Esophagus (tissue), 2 donors: ENCODE measurements around the gene GFOD1. TPM values are rescaled to one million over a fixed set of nuclear protein-coding genes. Genes with fewer than 3 reads are reported as not detected.

Experiments used
- H3K27ac ChIP-seq, 2 donors: one replicate each; pipeline ENCODE4 v1.5.1; 2013; ENCODE audit warnings: low read depth in 2 of 2, mild to moderate bottlenecking in 2 of 2, inconsistent platforms in 1 of 2, low read length in 1 of 2, moderate library complexity in 1 of 2
- H3K27me3 ChIP-seq, 2 donors: one replicate each; pipeline ENCODE4 v1.6.1; 2013; ENCODE audit warnings: low read length in 2 of 2, control low read depth in 1 of 2, mild to moderate bottlenecking in 1 of 2; ENCODE audit not compliant: insufficient read depth in 2 of 2, control insufficient read depth in 1 of 2
- H3K36me3 ChIP-seq, 2 donors: one replicate each; pipeline ENCODE4 v1.6.1; 2013; ENCODE audit warnings: low read length in 1 of 2; ENCODE audit not compliant: control insufficient read depth in 2 of 2, insufficient read depth in 2 of 2
- H3K4me1 ChIP-seq, 2 donors: one replicate each; pipeline ENCODE4 v1.6.1; 2013; ENCODE audit warnings: low read length in 1 of 2; ENCODE audit not compliant: control insufficient read depth in 2 of 2, insufficient read depth in 2 of 2
- H3K4me3 ChIP-seq, 2 donors: one replicate each; pipeline ENCODE4 v1.5.1; 2013; ENCODE audit warnings: low read length in 2 of 2, mild to moderate bottlenecking in 2 of 2, low read depth in 1 of 2, moderate library complexity in 1 of 2
- H3K9me3 ChIP-seq, 2 donors: one replicate each; pipeline ENCODE4 v1.6.1; 2013; ENCODE audit warnings: mild to moderate bottlenecking in 2 of 2, low read depth in 1 of 2, low read length in 1 of 2, moderate library complexity in 1 of 2; ENCODE audit not compliant: control insufficient read depth in 2 of 2, insufficient read depth in 1 of 2
- WGBS, 2 donors: extraction: QIAGEN DNeasy Blood & Tissue Kit; methylation state at CpG; one replicate each; pipeline ENCODE4 v1.1.7; 2013; 5-methylcytosine and 5-hydroxymethylcytosine counted together
- polyA plus RNA-seq, 2 donors: library from polyadenylated mRNA; stranded (reverse); fragments of 200-250 nt; gene quantifications; one replicate each; pipeline ENCODE4 v1.2.3, GENCODE V29; 2013
- donor health status: healthy with polysubstance abuse.
- donor health status: Bipolar disorder and iron deficiency.

GFOD1 gene
- polyA plus RNA-seq, 2 donors = 4.2 to 6.8 TPM

DNA sequence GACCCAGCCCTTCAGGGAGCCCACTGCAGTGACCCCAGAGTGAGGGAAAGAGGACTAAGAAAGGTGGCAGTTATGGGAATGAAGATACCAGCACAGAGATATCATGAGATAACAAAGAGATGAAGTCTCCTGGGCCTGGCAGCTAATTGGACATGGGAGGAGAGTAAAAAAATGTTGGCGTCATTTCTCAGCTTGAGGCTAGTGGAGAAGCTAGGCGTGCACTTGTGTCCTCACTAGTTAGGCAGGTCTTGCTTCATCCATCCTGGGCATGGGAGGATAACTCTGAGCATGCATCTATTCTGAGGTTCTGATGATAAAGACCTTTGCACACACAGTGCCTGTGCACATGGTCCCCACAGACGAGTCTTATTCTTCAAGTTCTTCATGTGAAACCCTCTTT is 4.1 kb upstream of the GFOD1 start:
- Histone ChIP-seq H3K4me3 (no peak overlapping the region), H3K27ac (peak overlapping the region in 1 of 2 donors; percentile 58), H3K27me3 (no peaks in the 10 kb centered on the region), H3K9me3 (no peaks in the 10 kb centered on the region), H3K36me3 (no peaks in the 10 kb centered on the region), H3K4me1 (peaks cover 6% of the 10 kb centered on the region in 2 donors)
- WGBS, 2 donors = 62 to 72% methylated on average over 3 of the region's 3 CpGs

DNA sequence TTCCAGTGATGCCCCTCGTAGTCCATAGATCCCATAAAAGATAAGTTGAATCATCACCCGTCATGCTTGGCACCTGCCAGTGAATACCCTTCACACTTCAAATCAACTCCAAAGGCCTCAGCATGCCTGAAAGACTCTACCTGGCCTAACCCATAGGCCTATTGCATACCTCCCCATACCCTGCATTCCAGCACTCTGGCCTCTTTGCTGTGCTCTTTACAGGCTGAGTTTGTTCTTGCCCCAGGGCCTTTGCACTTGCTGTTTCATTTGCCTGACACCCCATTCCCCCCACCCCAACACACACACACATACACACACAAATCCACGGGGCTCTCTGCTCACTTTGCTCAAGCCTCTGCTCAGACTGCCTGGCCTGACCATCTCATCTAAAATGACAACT is 3.0 kb upstream of the GFOD1 start:
- Histone ChIP-seq H3K27me3 (no peaks in the 10 kb centered on the region), H3K4me1 (peaks cover 9% of the 10 kb centered on the region in 2 donors), H3K27ac (no peak overlapping the region), H3K4me3 (no peak overlapping the region), H3K9me3 (no peaks in the 10 kb centered on the region), H3K36me3 (no peaks in the 10 kb centered on the region)
- WGBS, 2 donors = 86 to 93% methylated on average over 3 of the region's 3 CpGs

DNA sequence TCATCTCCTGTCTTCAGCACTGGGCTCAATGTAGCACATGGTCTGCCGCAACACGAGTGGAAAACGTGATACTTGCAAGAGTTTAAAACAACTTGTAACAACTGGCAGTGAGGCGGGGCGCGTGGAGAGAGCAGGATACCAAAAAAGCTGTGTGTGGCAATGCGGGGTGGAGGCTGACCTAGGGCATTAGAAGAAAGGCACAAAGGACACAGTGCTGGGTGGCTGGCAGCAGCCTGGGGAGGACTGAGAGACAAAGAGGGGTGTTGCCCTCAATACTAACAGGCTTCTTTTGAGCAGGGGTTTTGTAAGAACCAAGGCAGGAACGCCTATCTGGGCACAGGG is 1.5 kb upstream of the GFOD1 start:
- H3K4me1 ChIP-seq = peaks cover 9 to 10% of the 10 kb centered on the region in 2 donors
- H3K36me3 ChIP-seq = no peaks in the 10 kb centered on the region
- peak overlapping the region in 1 of 2 donors; percentile 98 for H3K27ac ChIP-seq
- no peaks in the 10 kb centered on the region for H3K27me3 ChIP-seq
- H3K4me3 ChIP-seq = no peak overlapping the region
- WGBS, 2 donors = 60 to 74% methylated on average over 8 of the region's 8 CpGs
- H3K9me3 ChIP-seq = no peaks in the 10 kb centered on the region

DNA sequence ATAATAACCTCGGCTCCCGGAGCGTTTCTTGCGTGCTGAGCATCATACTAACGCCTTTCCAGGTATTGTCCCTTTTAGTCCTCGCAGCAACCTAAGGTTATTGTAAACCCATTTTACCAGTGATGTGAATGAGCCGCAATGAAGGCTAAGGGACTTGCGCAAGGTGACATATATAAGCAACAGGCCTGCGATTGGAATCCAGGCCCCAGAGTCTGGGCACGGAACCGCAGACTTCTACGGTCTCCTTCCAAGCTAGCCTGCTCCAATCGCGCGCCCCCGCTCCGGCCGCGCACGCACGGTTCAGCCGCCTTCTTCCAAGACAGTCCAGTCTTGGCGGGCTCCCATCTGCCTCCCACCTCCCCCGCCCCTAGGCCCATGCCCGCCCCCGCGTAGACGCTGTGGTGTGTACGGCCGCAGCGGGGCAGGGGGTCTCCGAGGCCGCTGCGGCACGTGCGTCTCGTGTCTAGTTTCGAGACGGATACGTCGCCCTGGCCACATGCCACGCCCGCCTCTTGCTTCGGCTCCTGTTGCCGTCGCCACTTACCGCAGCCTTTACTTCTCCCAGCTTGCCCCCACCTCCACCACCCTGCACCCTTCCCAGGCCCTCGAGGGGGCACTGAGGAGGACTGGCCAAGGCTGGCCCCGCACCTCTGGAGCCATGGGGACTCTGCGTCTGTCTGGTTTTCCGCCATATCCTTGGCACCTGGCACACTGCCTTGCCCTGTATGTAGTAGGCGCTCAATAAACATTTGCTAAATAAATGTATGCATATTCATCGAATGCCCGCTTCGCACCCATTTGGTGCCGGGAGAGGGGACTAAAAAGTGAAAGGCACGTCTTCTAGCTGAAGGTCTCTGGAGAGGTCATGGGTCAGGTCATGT is 855 bp upstream of the GFOD1 start:
- H3K4me3 ChIP-seq = peak overlapping the region; percentile 34 to 80
- H3K9me3 ChIP-seq = no peaks in the 10 kb centered on the region
- no peaks in the 10 kb centered on the region for H3K36me3 ChIP-seq
- peak overlapping the region; percentile 79 to 98 for H3K27ac ChIP-seq
- no peaks in the 10 kb centered on the region for H3K27me3 ChIP-seq
- peaks cover 9 to 10% of the 10 kb centered on the region in 2 donors for H3K4me1 ChIP-seq
- 14 to 15% methylated on average over 57 of the region's 57 CpGs for WGBS, 2 donors

DNA sequence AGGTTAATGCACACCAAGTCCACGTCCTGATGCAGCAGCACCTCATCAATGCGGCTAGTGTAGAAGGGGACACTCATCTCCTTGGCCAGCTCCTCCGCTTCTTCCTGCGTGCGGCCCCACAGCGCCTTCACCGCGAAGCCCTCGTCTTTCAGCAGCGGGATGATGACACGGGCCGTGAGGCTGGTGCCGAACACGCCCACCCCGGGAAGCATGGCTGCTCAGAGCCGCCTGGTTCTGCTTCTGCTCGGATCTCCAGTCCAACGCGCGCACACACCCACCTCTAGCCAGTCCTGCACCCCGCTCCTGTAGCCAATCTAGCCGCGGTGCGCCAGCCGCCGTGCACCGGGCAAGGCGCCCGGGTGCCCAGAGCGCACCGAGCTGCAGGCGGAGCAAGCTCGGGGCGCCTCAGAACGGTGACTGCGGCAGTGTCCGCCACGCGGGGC is 700 bp downstream of the GFOD1 start:
- Histone ChIP-seq H3K9me3 (no peaks in the 10 kb centered on the region), H3K4me3 (peak overlapping the region; percentile 77 to 80), H3K27me3 (no peaks in the 10 kb centered on the region), H3K27ac (peak overlapping the region; percentile 94 to 98), H3K4me1 (peaks cover 9 to 10% of the 10 kb centered on the region in 2 donors), H3K36me3 (no peaks in the 10 kb centered on the region)
- WGBS, 2 donors = 0% methylated on average over 33 to 39 of the region's 39 CpGs

DNA sequence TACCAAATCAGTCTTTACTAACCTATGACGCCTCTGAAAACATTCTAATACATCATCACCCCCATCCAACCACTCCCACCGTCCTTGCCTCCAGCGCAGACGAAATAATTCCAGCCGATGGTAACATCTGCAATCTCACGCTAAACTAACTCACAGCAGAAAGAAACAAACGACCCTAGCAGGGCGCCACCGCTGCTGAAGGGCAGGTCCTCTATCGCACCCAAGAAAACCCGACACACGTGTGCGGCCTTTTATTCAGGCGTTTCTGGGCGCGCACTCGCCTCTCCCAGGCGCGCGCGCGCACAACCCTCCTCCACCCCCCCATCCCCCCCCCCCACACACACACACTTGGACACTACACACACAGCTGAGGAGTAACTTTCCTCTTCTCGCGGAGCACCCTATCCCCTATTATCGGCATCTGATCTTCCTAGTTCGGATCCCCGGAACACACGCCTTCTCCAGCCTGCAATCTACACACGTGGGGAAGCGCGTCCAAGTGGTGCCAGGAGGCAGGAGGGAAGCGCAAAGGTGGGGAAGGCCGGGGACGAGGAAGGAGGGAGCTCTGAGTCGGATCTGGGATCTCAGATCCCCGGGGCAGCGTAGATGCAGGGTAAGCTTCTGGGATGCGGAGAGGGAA is 1.4 kb downstream of the GFOD1 start:
- Histone ChIP-seq H3K9me3 (no peaks in the 10 kb centered on the region), H3K4me1 (peaks cover 9 to 10% of the 10 kb centered on the region in 2 donors), H3K4me3 (peak overlapping the region; percentile 77 to 80), H3K27me3 (no peaks in the 10 kb centered on the region), H3K36me3 (no peaks in the 10 kb centered on the region), H3K27ac (peak overlapping the region; percentile 94 to 98)
- WGBS, 2 donors = 1% methylated on average over 36 to 38 of the region's 38 CpGs

DNA sequence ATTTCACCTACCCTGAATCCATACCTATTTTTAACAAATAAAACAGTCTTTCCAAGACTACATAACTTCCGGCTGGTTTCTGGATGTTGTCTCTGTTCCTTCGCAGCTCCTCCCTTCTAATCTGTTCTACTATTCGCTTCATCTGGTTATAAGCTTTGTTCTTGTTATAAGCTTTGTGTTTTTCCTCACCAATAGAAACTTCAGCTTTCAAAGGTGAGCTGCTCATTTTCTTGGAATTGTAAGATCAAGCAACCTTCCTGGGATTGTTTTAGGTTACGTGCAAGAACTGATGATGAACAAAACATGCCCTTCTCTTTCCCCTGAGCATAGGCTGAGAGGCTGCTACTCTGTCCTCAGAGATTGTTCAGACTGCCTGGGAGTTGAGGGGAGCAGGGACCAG is 2.1 kb downstream of the GFOD1 start:
- Histone ChIP-seq H3K27me3 (no peaks in the 10 kb centered on the region), H3K27ac (no peak overlapping the region), H3K4me1 (peaks cover 9 to 13% of the 10 kb centered on the region in 2 donors)

DNA sequence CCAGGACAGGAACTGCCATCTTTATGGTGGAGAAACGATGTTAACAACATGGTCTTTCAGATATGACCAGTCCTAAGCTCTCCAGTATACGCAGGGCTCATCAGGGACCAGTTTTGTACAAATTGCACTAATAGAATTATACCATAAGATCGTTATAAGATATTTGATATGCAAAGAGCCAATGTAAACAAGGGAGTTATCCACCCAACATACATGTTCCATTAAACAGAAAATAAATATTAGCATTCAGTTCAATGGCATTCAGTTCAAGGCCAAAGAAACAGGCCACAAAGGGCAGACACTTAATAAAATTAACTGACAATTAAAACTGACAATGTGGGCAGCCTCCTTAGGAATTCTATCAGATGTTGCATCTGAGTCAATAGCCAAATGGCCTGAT is 2.6 kb downstream of the GFOD1 start:
- Histone ChIP-seq H3K4me3 (peak overlapping the region in 1 of 2 donors; percentile 80), H3K27ac (peak overlapping the region in 1 of 2 donors; percentile 42)

More for the DNA sequence above, 2.1 kb downstream of the GFOD1 start:
- Histone ChIP-seq H3K9me3 (no peaks in the 10 kb centered on the region), H3K36me3 (no peaks in the 10 kb centered on the region), H3K4me3 (peak overlapping the region; percentile 77 to 80)
- WGBS, 2 donors = 71 to 77% methylated on average over 4 of the region's 4 CpGs

DNA sequence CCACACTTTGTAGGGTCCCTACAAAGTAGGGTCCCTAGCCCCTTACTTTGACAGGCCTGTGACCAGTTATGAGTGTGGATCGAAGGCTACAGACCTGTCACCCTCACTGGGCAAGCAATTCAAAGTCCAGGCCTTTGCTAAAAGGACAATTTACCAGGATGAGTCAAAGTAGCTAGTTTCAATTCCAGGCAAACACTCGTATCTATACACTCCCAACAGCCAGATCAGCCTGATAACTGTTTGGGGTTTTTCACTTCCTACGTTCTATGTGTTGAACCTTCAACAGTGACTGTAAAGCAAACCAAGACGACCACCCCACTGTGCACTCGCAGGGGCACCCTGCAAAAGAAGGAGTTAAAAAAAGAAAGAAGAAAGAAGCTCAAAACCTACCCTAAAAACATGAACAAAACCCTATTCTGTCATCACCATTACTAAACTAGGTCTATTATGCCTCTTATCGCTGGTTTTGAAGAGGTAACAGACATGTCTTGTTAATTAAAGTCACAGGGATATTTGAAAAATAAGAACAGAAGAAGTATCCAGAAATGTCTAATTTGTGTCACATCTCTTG is 3.2 kb downstream of the GFOD1 start:
- Histone ChIP-seq H3K4me3 (peak overlapping the region in 1 of 2 donors; percentile 80), H3K36me3 (no peaks in the 10 kb centered on the region), H3K9me3 (no peaks in the 10 kb centered on the region), H3K27ac (peak overlapping the region in 1 of 2 donors; percentile 42), H3K27me3 (no peaks in the 10 kb centered on the region), H3K4me1 (peaks cover 12 to 13% of the 10 kb centered on the region in 2 donors)
- WGBS, 2 donors = 70 to 74% methylated on average over 6 of the region's 6 CpGs

More for the DNA sequence above, 2.6 kb downstream of the GFOD1 start:
- no peaks in the 10 kb centered on the region for H3K27me3 ChIP-seq
- WGBS, 2 donors = 74 to 79% methylated on average over 3 of the region's 3 CpGs
- H3K9me3 ChIP-seq = no peaks in the 10 kb centered on the region
- peaks cover 11 to 13% of the 10 kb centered on the region in 2 donors for H3K4me1 ChIP-seq
- H3K36me3 ChIP-seq = no peaks in the 10 kb centered on the region
